Lung (tissue), 12 donors: ENCODE measurements around the gene MCF2L2. TPM values are rescaled to one million over a fixed set of nuclear protein-coding genes. Genes with fewer than 3 reads are reported as not detected.
"Not testable (repeated sequence)": the region's sequence is repeated elsewhere in the genome, so short reads cannot be mapped to it uniquely, and the experiment has no call there.

Source experiments
- ATAC-seq: fragments of 200-7000 bp; cut with Tn5 transposase; one replicate; pipeline ENCODE4 v1.9.1; 2020; ENCODE audit warnings: moderate number of reproducible peaks; ENCODE audit not compliant: insufficient read depth, low FRiP score
- DNase-seq, 3 donors: peaks; one replicate each; pipeline ENCODE4 v3.0.0-alpha.2; 2013 to 2017
- H3K27ac ChIP-seq, 2 donors: one replicate each; pipeline ENCODE4 v1.5.1; 2013; ENCODE audit warnings: mild to moderate bottlenecking in 2 of 2, moderate library complexity in 2 of 2, control low read depth in 1 of 2, inconsistent platforms in 1 of 2, low read depth in 1 of 2, low read length in 1 of 2
- H3K27me3 ChIP-seq, 3 donors: one replicate each; pipeline ENCODE4 v1.5.1; 2013; ENCODE audit warnings: low read length in 2 of 3; ENCODE audit not compliant: control insufficient read depth in 3 of 3, insufficient read depth in 3 of 3
- H3K36me3 ChIP-seq, 4 donors: one replicate each; pipeline ENCODE4 v1.5.1; 2013; ENCODE audit warnings: low read length in 4 of 4, mild to moderate bottlenecking in 1 of 4, moderate library complexity in 1 of 4; ENCODE audit not compliant: control insufficient read depth in 4 of 4, insufficient read depth in 4 of 4
- H3K4me1 ChIP-seq, 5 donors: one replicate each; pipeline ENCODE4 v1.5.1; 2013; ENCODE audit warnings: low read length in 5 of 5, mild to moderate bottlenecking in 2 of 5, moderate library complexity in 1 of 5; ENCODE audit not compliant: control insufficient read depth in 5 of 5, insufficient read depth in 5 of 5
- H3K4me3 ChIP-seq: one replicate; pipeline ENCODE4 v1.5.1; 2013; ENCODE audit warnings: mild to moderate bottlenecking, control low read depth, moderate library complexity
- H3K9ac ChIP-seq, 2 donors: one replicate each; pipeline ENCODE4 v1.5.1; 2013; ENCODE audit warnings: low read length in 2 of 2, control low read depth in 1 of 2; ENCODE audit not compliant: insufficient read depth in 1 of 2
- H3K9me3 ChIP-seq, 4 donors: one replicate each; pipeline ENCODE4 v1.5.1; 2013; ENCODE audit warnings: low read length in 3 of 4, mild to moderate bottlenecking in 1 of 4, moderate library complexity in 1 of 4; ENCODE audit not compliant: control insufficient read depth in 4 of 4, insufficient read depth in 3 of 4
- CTCF ChIP-seq: IDR thresholded peaks from 2 replicates; pipeline ENCODE4 v1.5.1; 2012; ENCODE audit warnings: mild to moderate bottlenecking; ENCODE audit errors: control extremely low read depth, extremely low read depth
- WGBS, 2 donors: extraction: QIAGEN DNeasy Blood & Tissue Kit; methylation state at CpG; one replicate each; pipeline ENCODE4 v1.1.7; 2013; 5-methylcytosine and 5-hydroxymethylcytosine counted together
- polyA plus RNA-seq, 2 donors: library from polyadenylated mRNA; stranded (reverse); fragments of 200-250 nt; gene quantifications; one replicate each; pipeline ENCODE4 v1.2.1, GENCODE V29; 2013
- total RNA-seq, 2 donors: library from RNA; depleted of rRNA in 1 of 2; stranded (reverse); fragments of >200 nt in 1 of 2; gene quantifications; one replicate each; pipeline ENCODE4 v1.2.1, GENCODE V29; 2014 to 2021
- donor health status: control.
- donor health status: control.
- donor health status: Bipolar disorder and iron deficiency.
- donor health status: healthy.
- donor health status: DM: yes; HTN: yes; CAD: no.

MCF2L2 gene
- total and polyA plus RNA-seq, 4 donors, result 0.26 to 1.7 (median 1.0) TPM

- H3K4me3 ChIP-seq, result no peak overlapping the region
- H3K36me3 ChIP-seq, result no peaks in the 10 kb centered on the region
- WGBS, 2 donors, result 63 to 65% methylated on average over 5 of the region's 5 CpGs
- no peaks in the 10 kb centered on the region for H3K9me3 ChIP-seq
- no peak for ATAC-seq
- H3K9ac ChIP-seq, result no peak overlapping the region
- no peak overlapping the region for H3K27ac ChIP-seq
- peaks cover 0 to 46% (median 42%) of the 10 kb centered on the region in 3 donors for H3K27me3 ChIP-seq
- no peak for TF ChIP-seq CTCF
- H3K4me1 ChIP-seq, result peaks cover 0 to 14% (median 0%) of the 10 kb centered on the region in 5 donors
- no peak for DNase-seq
These were observed 2.0 kb upstream of the MCF2L2 start for GRCh38 chr3:183430325-183430957.

GRCh38 chr3:183427876-183428446 is 458 bp downstream of the MCF2L2 start:
- Histone ChIP-seq H3K27ac (no peak overlapping the region), H3K36me3 (no peaks in the 10 kb centered on the region), H3K27me3 (peaks cover 0 to 48% (median 36%) of the 10 kb centered on the region in 3 donors), H3K9ac (no peak overlapping the region), H3K4me3 (peak overlapping the region; percentile 46), H3K9me3 (no peaks in the 10 kb centered on the region), H3K4me1 (peaks cover 0 to 14% (median 0%) of the 10 kb centered on the region in 5 donors)
- 0 to 1% methylated on average over 45 to 47 of the region's 47 CpGs for WGBS, 2 donors
- ATAC-seq, result peak; percentile 12
- TF ChIP-seq CTCF, result no peak
- peak; percentile 73 to 78 (median 77) for DNase-seq

GRCh38 chr3:183427196-183427875 is 1.1 kb downstream of the MCF2L2 start:
- no peak for TF ChIP-seq CTCF
- WGBS, 2 donors, result 31 to 36% methylated on average over 27 to 28 of the region's 28 CpGs
- Histone ChIP-seq H3K27ac (no peak overlapping the region), H3K9ac (no peak overlapping the region), H3K4me1 (peaks cover 0 to 14% (median 0%) of the 10 kb centered on the region in 5 donors), H3K27me3 (peaks cover 0 to 45% (median 33%) of the 10 kb centered on the region in 3 donors), H3K4me3 (no peak overlapping the region), H3K36me3 (no peaks in the 10 kb centered on the region), H3K9me3 (peaks cover 0 to under 1% (median 0%) of the 10 kb centered on the region in 4 donors)
- DNase-seq (no peak), ATAC-seq (no peak)

GRCh38 chr3:183418807-183419206 is 9.6 kb downstream of the MCF2L2 start:
- not testable (repeated sequence) for H3K9me3 ChIP-seq, H3K4me1 ChIP-seq, H3K27me3 ChIP-seq, H3K36me3 ChIP-seq, DNase-seq, ATAC-seq, H3K9ac ChIP-seq, H3K27ac ChIP-seq, H3K4me3 ChIP-seq
- WGBS, 2 donors, result 99 to 100% methylated on average over 2 of the region's 2 CpGs
